Ascending aorta (tissue), 2 donors: ENCODE results near the gene LAMA5. TPM values are rescaled to one million over a fixed set of nuclear protein-coding genes. Genes with fewer than 3 reads are reported as not detected.

Experiments used
- DNase-seq, 2 donors: peaks; one replicate each; pipeline ENCODE4 v3.0.0-alpha.2; 2019; ENCODE audit warnings: low spot score in 2 of 2
- H3K27ac ChIP-seq, 2 donors: fragments of 200-600 bp; sonication (generic); one replicate each; pipeline ENCODE4 v1.5.1; 2016 to 2017; ENCODE audit warnings: mild to moderate bottlenecking in 1 of 2
- H3K27me3 ChIP-seq: fragments of 200-600 bp; sonication (generic); one replicate; pipeline ENCODE4 v1.5.1; 2017
- H3K36me3 ChIP-seq, 2 donors: fragments of 200-600 bp; sonication (generic); one replicate each; pipeline ENCODE4 v1.5.1; 2016
- H3K4me1 ChIP-seq, 2 donors: fragments of 200-600 bp; sonication (generic); one replicate each; pipeline ENCODE4 v1.5.1; 2016 to 2017; ENCODE audit warnings: mild to moderate bottlenecking in 1 of 2
- H3K4me3 ChIP-seq, 2 donors: fragments of 200-600 bp; sonication (generic); one replicate each; pipeline ENCODE4 v1.5.1; 2016 to 2017; ENCODE audit warnings: mild to moderate bottlenecking in 1 of 2
- H3K9me3 ChIP-seq, 2 donors: fragments of 200-600 bp; sonication (generic); one replicate each; pipeline ENCODE4 v1.5.1; 2016
- CTCF ChIP-seq, 3 experiments: fragments of 200-600 bp in 2 of 3; fragments of 450-650 bp in 1 of 3; sonication (generic) in 2 of 3; IDR thresholded peaks; one replicate each; pipeline ENCODE4 v1.5.1; 2016 to 2019; ENCODE audit warnings: antibody characterized with exemption in 3 of 3, mild to moderate bottlenecking in 1 of 3, moderate library complexity in 1 of 3
- intact Hi-C: fragments of 100-400 bp; cut with DNase I; formaldehyde crosslinking; loops from one replicate; pipeline ENCODE4 v1.15.1; 2023
- total RNA-seq: library from RNA; depleted of rRNA; stranded (reverse); fragments of >200 nt; gene quantifications from one replicate; pipeline ENCODE4 v1.1.0, GENCODE V29; 2016

LAMA5 gene
- total RNA-seq, 1 donor from 2014 or later, result 469 TPM

GRCh38 chr20:62314711-62315302 lies 52.3 kb downstream of the LAMA5 start:
- intact Hi-C loops, result no loop called here
- Histone ChIP-seq H3K27ac (no peak overlapping the region), H3K9me3 (no peaks in the 10 kb centered on the region), H3K36me3 (peaks cover 90 to 93% of the 10 kb centered on the region in 2 donors), H3K27me3 (no peaks in the 10 kb centered on the region), H3K4me3 (no peak overlapping the region), H3K4me1 (no peaks in the 10 kb centered on the region)
- no peak for DNase-seq
- TF ChIP-seq CTCF (IDR thresholded peaks at IDR 0.05), result no peak

GRCh38 chr20:62314339-62314638 lies 52.8 kb downstream of the LAMA5 start:
- H3K27ac ChIP-seq, result no peak overlapping the region
- no peak overlapping the region for H3K4me3 ChIP-seq
- DNase-seq, result no peak
- H3K36me3 ChIP-seq, result peaks cover 88 to 91% of the 10 kb centered on the region in 2 donors
- no peaks in the 10 kb centered on the region for H3K9me3 ChIP-seq
- TF ChIP-seq CTCF (IDR thresholded peaks at IDR 0.05), result no peak
- H3K27me3 ChIP-seq, result no peaks in the 10 kb centered on the region
- no peaks in the 10 kb centered on the region for H3K4me1 ChIP-seq
- intact Hi-C loops, result no loop called here

- no peak for DNase-seq
- no peaks in the 10 kb centered on the region for H3K4me1 ChIP-seq
- no peak overlapping the region for H3K27ac ChIP-seq
- TF ChIP-seq CTCF (IDR thresholded peaks at IDR 0.05), result no peak
- no peaks in the 10 kb centered on the region for H3K9me3 ChIP-seq
- H3K4me3 ChIP-seq, result no peak overlapping the region
- peaks cover 88 to 91% of the 10 kb centered on the region in 2 donors for H3K36me3 ChIP-seq
- H3K27me3 ChIP-seq, result no peaks in the 10 kb centered on the region
- intact Hi-C loops, result no loop called here
Measured at GRCh38 chr20:62313460-62314338, 53.4 kb downstream of the LAMA5 start.

- TF ChIP-seq CTCF (IDR thresholded peaks at IDR 0.05), result no peak
- DNase-seq, result no peak
- Histone ChIP-seq H3K9me3 (no peaks in the 10 kb centered on the region), H3K4me1 (no peaks in the 10 kb centered on the region), H3K27ac (no peak overlapping the region), H3K27me3 (no peaks in the 10 kb centered on the region), H3K4me3 (no peak overlapping the region), H3K36me3 (peaks cover 90 to 93% of the 10 kb centered on the region in 2 donors)
- intact Hi-C loops, result no loop called here
Measured at GRCh38 chr20:62313021-62313420, 54.1 kb downstream of the LAMA5 start.

- intact Hi-C loops, result no loop called here
- no peaks in the 10 kb centered on the region for H3K27me3 ChIP-seq
- no peak overlapping the region for H3K4me3 ChIP-seq
- H3K27ac ChIP-seq, result no peak overlapping the region
- TF ChIP-seq CTCF (IDR thresholded peaks at IDR 0.05), result no peak
- no peak for DNase-seq
- peaks cover 94 to 97% of the 10 kb centered on the region in 2 donors for H3K36me3 ChIP-seq
- H3K4me1 ChIP-seq, result no peaks in the 10 kb centered on the region
- H3K9me3 ChIP-seq, result no peaks in the 10 kb centered on the region
Measured at GRCh38 chr20:62312662-62312977, 54.5 kb downstream of the LAMA5 start.
